Upper lobe of left lung (tissue), 6 donors: ENCODE data around the gene LIX1L. TPM values are rescaled to one million over a fixed set of nuclear protein-coding genes. Genes with fewer than 3 reads are reported as not detected.

Experiments used
- ATAC-seq, 2 donors: fragments of 200-7000 bp; cut with Tn5 transposase; one replicate each; pipeline ENCODE4 v1.9.1; 2022; ENCODE audit warnings: mild to moderate bottlenecking in 2 of 2, moderate library complexity in 2 of 2; ENCODE audit not compliant: low FRiP score in 2 of 2
- DNase-seq, 2 donors: peaks; one replicate each; pipeline ENCODE4 v3.0.0-alpha.2; 2019 to 2020
- H3K27ac ChIP-seq, 4 donors: fragments of 200-600 bp; sonication (generic); one replicate each; pipeline ENCODE4 v1.5.1; 2016 to 2019
- H3K27me3 ChIP-seq, 4 donors: fragments of 200-600 bp; sonication (generic); one replicate each; pipeline ENCODE4 v1.5.1; 2017 to 2019
- H3K36me3 ChIP-seq, 4 donors: fragments of 200-600 bp; sonication (generic); one replicate each; pipeline ENCODE4 v1.5.1; 2016 to 2019
- H3K4me1 ChIP-seq, 4 donors: fragments of 200-600 bp; sonication (generic); one replicate each; pipeline ENCODE4 v1.5.1; 2018 to 2019
- H3K4me3 ChIP-seq, 4 donors: fragments of 200-600 bp; sonication (generic); one replicate each; pipeline ENCODE4 v1.5.1; 2017 to 2019; ENCODE audit warnings: mild to moderate bottlenecking in 2 of 4, moderate library complexity in 1 of 4
- H3K9me3 ChIP-seq, 4 donors: fragments of 200-600 bp; sonication (generic); one replicate each; pipeline ENCODE4 v1.5.1; 2018 to 2019
- EP300 ChIP-seq, 4 donors: sonication (generic); formaldehyde crosslinking; IDR thresholded peaks; one replicate each; pipeline ENCODE4 v1.5.1; 2017; ENCODE audit warnings: antibody characterized with exemption in 4 of 4, control low read depth in 2 of 4
- POLR2A ChIP-seq, 4 donors: fragments of 450-650 bp; IDR thresholded peaks; one replicate each; pipeline ENCODE4 v1.5.1; 2016 to 2017; ENCODE audit warnings: antibody characterized with exemption in 4 of 4, mild to moderate bottlenecking in 2 of 4
- POLR2AphosphoS5 ChIP-seq, 2 donors: sonication (generic); formaldehyde crosslinking; IDR thresholded peaks; one replicate each; pipeline ENCODE4 v1.5.1; 2017; ENCODE audit warnings: antibody characterized with exemption in 2 of 2
- WGBS, 2 donors: methylation state at CpG; one replicate each; pipeline ENCODE4 v1.1.5; 2017 to 2018; 5-methylcytosine and 5-hydroxymethylcytosine counted together
- total RNA-seq, 6 donors: library from RNA; depleted of rRNA in 4 of 6; stranded (reverse); fragments of >200 nt in 4 of 6; gene quantifications; one replicate each; pipeline versions ENCODE4 v1.1.0 to v1.2.1, GENCODE V29; 2016 to 2021
- TF ChIP-seq, protein P1 (sequence below), 6 experiments: fragments of 450-650 bp in 4 of 6; fragments of 200-600 bp in 2 of 6; sonication (generic) in 2 of 6; IDR thresholded peaks; one replicate each; pipeline ENCODE4 v1.5.1; 2016 to 2019; ENCODE audit warnings: antibody characterized with exemption in 6 of 6
- donor health status: DM: no; HTN: no; CAD: no; lungs with moderate emphysema.
- donor health status: DM: no; HTN: yes; CAD: no; lungs with severe emphysema.

LIX1L gene
- total RNA-seq, 6 donors from 2014 or later: 5.2 to 35.6 (median 16.5) TPM

DNA sequence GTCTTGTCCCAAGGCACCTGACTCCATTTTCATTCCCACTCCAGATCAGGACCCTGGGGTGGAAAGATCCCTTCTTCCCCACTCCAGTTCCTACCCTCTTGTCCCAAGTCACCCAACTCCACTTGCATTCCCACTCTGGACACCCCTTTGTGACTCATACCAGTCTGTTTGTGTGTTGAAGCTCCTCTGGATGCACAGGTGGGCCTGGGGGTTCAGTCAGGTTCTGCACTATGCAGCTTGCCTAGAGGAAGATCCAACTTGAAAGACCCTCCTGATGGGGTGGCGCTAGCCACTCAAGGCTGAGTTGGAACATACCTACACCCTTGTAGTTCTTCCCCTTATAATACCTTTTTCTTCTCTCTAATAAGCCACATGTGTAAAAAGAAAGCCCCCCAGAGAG, 62.3 kb downstream of the LIX1L start:
- Histone ChIP-seq H3K4me3 (no peak overlapping the region), H3K27ac (no peak overlapping the region), H3K4me1 (peaks cover 24 to 28% (median 26%) of the 10 kb centered on the region in 4 donors), H3K36me3 (peaks cover 0 to 29% (median 0%) of the 10 kb centered on the region in 4 donors), H3K9me3 (no peaks in the 10 kb centered on the region), H3K27me3 (no peaks in the 10 kb centered on the region)
- TF ChIP-seq, protein P1, sequence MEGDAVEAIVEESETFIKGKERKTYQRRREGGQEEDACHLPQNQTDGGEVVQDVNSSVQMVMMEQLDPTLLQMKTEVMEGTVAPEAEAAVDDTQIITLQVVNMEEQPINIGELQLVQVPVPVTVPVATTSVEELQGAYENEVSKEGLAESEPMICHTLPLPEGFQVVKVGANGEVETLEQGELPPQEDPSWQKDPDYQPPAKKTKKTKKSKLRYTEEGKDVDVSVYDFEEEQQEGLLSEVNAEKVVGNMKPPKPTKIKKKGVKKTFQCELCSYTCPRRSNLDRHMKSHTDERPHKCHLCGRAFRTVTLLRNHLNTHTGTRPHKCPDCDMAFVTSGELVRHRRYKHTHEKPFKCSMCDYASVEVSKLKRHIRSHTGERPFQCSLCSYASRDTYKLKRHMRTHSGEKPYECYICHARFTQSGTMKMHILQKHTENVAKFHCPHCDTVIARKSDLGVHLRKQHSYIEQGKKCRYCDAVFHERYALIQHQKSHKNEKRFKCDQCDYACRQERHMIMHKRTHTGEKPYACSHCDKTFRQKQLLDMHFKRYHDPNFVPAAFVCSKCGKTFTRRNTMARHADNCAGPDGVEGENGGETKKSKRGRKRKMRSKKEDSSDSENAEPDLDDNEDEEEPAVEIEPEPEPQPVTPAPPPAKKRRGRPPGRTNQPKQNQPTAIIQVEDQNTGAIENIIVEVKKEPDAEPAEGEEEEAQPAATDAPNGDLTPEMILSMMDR (IDR thresholded peaks at IDR 0.05): no peak
- TF ChIP-seq POLR2A (IDR thresholded peaks at IDR 0.05) (no peak), POLR2AphosphoS5 (IDR thresholded peaks at IDR 0.05) (no peak), EP300 (IDR thresholded peaks at IDR 0.05) (no peak)
- DNase-seq: no peak
- WGBS, 2 donors: 100% methylated on average over 1 of the region's 1 CpG
- ATAC-seq: no peak

DNA sequence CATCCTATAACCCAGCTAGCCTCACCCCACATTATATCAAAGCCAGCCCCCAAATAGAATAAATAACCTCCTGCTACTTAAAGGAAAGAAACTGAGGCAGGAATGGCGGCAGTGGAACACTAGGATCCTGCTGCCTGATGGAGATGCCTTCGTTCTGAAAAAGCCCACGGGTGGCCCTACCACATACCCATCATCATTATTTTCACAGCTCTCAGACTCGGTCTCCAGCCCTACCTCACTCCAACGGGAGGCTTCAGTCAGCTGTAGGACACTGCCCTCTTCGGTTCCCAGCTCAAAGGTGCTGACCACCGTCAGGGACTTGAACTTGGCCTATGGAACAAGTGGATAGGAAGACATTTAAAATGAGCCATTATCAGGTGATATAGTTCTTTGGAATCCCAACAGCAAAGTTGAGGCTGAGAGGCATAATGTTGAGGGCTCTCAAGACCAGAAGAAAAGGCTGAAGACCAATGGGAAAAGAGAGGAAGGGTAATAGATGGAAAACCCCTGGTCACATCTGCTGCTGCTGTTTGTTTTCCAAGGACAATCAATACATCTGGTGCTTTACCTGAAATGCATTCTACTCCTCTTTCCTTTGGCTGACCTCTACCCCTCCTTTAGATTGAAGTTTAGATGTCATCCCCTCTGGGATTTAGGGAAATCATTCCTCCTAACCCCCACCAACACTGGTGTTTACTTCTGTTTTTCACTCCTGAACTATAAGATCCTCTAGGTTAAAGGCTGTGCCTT, 64.3 kb downstream of the LIX1L start:
- no peak overlapping the region for H3K4me3 ChIP-seq
- DNase-seq (no peak), ATAC-seq (no peak)
- H3K9me3 ChIP-seq: no peaks in the 10 kb centered on the region
- 88 to 91% methylated on average over 7 of the region's 7 CpGs for WGBS, 2 donors
- TF ChIP-seq, protein P1 (IDR thresholded peaks at IDR 0.05): no peak
- H3K4me1 ChIP-seq: peaks cover 27 to 36% (median 30%) of the 10 kb centered on the region in 4 donors
- H3K27me3 ChIP-seq: no peaks in the 10 kb centered on the region
- H3K36me3 ChIP-seq: peaks cover 0 to 12% (median 0%) of the 10 kb centered on the region in 4 donors
- peak overlapping the region; percentile 86 to 94 (median 90) for H3K27ac ChIP-seq

DNA sequence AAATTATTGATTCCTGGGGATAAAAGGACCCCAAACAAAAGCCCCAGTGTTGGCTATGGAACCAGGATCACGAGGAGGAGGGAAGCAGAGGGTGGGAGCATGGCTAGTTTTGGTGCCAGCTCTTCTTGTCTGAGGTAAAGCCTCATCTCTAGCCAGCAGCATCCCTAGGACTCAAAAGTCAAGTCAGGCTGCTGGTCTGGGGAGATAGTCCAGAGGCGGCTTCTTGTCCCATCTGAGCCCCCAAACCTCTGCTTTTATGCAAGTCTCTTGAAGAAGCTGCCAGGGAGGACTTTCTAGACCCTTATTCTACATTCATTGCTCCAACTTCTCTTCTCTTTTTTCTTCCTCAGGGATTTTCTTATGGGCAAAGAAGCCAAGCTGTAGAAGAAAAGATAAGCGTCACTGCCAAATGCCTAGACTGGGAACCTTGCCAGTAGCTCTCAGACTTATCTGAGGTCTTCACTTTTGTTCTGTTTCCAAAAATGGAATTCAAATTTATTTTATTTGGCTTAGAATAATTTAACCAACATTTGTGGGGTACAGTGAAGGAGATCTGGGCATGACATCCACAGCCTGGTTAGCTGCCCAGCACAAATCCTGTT, 65.2 kb downstream of the LIX1L start:
- TF ChIP-seq POLR2AphosphoS5 (IDR thresholded peaks at IDR 0.05) (no peak), EP300 (IDR thresholded peaks at IDR 0.05) (no peak), POLR2A (IDR thresholded peaks at IDR 0.05) (no peak)
- TF ChIP-seq, protein P1 (IDR thresholded peaks at IDR 0.05): no peak
- peak in 1 of 2 donors; percentile 2 for ATAC-seq
- H3K27ac ChIP-seq: peak overlapping the region; percentile 86 to 94 (median 90)
- no peak overlapping the region for H3K4me3 ChIP-seq
- DNase-seq: no peak
- peaks cover 27 to 36% (median 30%) of the 10 kb centered on the region in 4 donors for H3K4me1 ChIP-seq
- peaks cover 0 to 6% (median 0%) of the 10 kb centered on the region in 4 donors for H3K36me3 ChIP-seq
- H3K9me3 ChIP-seq: no peaks in the 10 kb centered on the region
- no peaks in the 10 kb centered on the region for H3K27me3 ChIP-seq
- 40 to 53% methylated on average over 3 of the region's 3 CpGs for WGBS, 2 donors

DNA sequence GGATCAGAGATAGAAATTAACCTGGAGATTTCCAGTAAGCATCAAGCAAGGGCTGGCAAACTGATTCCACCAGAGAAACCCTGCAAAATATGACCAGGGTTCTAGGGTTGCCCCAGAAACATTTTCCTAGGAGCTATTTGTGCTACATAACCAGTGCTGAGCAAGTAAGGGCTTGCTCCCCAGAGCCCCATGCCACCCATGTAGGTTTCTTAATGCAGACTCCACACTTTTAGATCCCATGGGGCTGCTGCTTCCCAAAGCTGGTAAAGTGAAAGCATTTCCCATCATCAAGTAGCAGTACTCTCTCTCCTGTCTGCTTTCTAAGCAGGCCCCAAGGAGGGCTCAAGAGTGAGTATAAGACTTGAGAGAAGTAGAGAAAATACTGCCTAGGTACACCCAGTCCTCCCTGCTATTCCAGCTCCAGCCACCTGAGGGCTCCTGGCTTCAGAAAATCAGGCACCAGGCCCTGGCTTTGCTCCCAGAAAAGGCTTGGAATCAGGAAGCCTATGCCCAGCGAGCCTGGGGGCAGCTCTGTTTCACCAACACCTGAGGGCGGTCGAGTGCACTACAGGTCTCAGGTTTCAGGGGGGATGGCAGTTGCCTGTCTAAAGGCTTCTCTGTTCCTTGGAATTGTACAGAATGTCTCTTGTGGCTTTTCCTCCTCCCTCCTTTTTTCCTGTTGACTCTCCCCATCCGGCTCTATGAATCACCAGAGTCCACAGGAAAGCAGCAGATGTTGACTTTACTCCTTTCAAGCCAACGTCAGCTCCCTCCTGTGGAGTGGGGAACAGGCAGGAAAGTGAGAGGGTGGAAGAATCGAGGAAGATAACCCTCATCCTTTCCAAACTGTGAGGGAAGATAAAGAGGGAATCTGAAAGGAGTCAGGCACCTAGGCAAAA, 66.0 kb downstream of the LIX1L start:
- WGBS, 2 donors: 4 to 13% methylated on average over 5 to 6 of the region's 6 CpGs
- H3K4me1 ChIP-seq: peaks cover 27 to 36% (median 30%) of the 10 kb centered on the region in 4 donors
- no peaks in the 10 kb centered on the region for H3K27me3 ChIP-seq
- TF ChIP-seq POLR2A (IDR thresholded peaks at IDR 0.05): peak in 1 of 4 donors; percentile 40
- peak; percentile 83 to 89 for TF ChIP-seq POLR2AphosphoS5 (IDR thresholded peaks at IDR 0.05)
- TF ChIP-seq EP300 (IDR thresholded peaks at IDR 0.05): peak in 2 of 4 donors; percentile 61 to 93
- TF ChIP-seq, protein P1 (IDR thresholded peaks at IDR 0.05): peak; percentile 87 to 97 (median 94)
- DNase-seq (peak in 1 of 2 donors; percentile 98), ATAC-seq (peak; percentile 94 to 96)
- no peaks in the 10 kb centered on the region for H3K36me3 ChIP-seq
- no peaks in the 10 kb centered on the region for H3K9me3 ChIP-seq
- H3K4me3 ChIP-seq: peak overlapping the region in 1 of 4 donors; percentile 5
- H3K27ac ChIP-seq: peak overlapping the region; percentile 86 to 94 (median 90)
